ENCODE data around the gene HOXA7. TPM values are rescaled to one million over a fixed set of nuclear protein-coding genes. Genes with fewer than 3 reads are reported as not detected.

HOXA7 gene
- total RNA-seq, 1 donor from 2014 or later: 6.3 TPM

DNA sequence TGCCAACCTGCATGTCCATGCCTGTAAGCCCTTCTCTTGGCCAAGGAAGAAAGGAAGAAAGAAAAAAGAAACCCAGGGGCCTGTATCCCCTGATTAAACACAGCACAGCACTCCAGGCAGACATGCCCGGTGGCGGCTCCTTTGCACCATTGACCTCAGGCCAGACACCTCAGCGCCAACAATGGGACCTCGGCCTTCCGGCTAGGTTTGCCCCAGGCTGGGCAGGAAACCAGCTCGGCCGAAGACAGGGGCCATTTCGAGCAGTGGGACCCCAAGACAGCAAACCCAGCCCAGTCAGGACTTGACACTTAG lies 14.8 kb upstream of the HOXA7 start:
- no peak for DNase-seq (ENCODE audit: low spot score)

GRCh38 chr7:27170426-27171324 lies 14.2 kb upstream of the HOXA7 start:
- DNase-seq (ENCODE audit: low spot score): no peak

DNA sequence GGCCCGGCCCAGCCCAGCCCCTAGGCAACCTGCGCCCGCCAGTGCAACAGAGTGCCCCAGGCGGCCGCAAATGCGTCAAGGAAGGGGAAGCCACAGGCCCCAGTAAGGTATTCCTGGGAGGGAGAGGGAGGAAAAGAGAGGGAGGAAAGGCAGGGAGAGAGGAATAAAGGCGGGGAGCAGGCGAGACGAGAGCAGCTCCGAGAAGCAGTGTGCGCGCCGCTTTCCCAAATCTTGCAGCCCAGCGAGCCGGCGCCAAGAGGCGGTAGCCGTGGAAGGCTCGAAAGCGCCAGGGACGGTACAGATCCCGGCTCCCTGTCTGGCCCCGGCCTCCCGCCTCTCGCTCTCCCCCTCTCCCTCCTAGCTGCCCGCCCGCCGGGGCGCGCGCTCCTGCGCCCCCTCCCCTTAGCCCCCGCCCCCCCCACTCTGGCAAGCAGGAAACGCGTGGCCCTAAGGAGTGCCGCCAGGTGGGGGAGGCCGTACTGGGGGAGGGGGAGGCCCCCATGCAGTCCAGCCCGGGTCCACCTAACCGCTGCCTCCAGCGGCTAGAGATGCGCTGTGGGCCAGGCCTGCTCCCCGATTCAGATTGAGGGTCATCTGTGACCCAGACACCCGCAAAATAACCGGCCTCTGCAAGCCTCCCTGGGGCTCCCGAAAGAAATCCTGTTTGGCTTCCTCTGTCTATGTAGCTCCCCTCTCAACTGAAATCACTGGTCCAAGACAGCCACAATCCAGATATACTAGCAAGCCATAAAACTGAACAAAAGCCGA lies 13.4 kb upstream of the HOXA7 start:
- no peak for DNase-seq (ENCODE audit: low spot score)

DNA sequence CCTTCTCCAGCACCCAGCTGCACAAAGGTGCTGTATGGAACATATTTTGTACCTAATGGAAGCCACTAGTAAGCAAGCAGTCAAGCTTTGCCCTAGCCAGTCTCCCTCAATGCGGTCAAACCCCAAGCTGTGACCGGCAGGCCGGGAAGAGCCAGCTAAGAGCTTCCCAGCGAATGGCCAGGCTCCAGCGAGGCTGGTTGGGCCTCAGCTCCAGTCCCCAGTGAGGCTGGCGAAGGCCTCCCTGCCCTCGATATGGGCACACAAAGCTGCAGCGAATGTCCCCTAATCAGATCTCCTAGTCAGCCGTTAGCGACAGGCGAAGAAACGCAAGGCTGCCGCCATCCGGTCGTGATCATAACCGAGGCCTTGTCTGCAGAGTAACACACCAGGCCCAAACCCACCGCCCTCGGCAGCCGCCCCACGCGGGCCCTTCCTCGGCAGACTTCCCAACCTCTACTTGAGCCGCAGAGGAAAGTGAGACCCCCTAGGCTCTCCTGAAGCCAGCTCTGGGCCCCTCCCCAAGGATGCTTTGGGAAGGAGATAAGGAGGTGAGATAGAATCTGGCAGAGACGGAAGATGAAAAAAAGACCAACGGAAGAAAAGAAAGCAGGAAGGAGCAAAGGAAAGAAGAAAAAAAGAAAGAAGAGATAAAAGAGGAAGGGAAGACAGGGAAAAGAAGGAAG lies 11.9 kb upstream of the HOXA7 start:
- DNase-seq (ENCODE audit: low spot score): no peak

DNA sequence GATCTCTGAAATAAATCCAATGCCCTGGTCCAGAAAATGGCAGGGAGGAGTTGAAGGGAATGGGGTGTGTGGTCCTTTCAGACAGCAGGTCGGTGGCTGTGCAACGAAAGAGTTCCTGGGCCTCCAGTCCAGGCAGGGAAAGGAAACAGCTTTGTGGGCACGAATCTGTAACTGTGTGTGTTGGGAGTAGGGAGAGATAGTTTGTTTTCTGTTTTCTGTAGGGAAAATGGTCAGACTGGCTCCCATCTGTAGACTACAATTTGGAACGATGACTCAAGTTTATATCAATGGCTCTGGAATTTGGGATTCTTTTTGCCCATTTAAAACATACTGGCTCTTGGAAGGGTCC lies 11.4 kb upstream of the HOXA7 start:
- no peak for DNase-seq (ENCODE audit: low spot score)

DNA sequence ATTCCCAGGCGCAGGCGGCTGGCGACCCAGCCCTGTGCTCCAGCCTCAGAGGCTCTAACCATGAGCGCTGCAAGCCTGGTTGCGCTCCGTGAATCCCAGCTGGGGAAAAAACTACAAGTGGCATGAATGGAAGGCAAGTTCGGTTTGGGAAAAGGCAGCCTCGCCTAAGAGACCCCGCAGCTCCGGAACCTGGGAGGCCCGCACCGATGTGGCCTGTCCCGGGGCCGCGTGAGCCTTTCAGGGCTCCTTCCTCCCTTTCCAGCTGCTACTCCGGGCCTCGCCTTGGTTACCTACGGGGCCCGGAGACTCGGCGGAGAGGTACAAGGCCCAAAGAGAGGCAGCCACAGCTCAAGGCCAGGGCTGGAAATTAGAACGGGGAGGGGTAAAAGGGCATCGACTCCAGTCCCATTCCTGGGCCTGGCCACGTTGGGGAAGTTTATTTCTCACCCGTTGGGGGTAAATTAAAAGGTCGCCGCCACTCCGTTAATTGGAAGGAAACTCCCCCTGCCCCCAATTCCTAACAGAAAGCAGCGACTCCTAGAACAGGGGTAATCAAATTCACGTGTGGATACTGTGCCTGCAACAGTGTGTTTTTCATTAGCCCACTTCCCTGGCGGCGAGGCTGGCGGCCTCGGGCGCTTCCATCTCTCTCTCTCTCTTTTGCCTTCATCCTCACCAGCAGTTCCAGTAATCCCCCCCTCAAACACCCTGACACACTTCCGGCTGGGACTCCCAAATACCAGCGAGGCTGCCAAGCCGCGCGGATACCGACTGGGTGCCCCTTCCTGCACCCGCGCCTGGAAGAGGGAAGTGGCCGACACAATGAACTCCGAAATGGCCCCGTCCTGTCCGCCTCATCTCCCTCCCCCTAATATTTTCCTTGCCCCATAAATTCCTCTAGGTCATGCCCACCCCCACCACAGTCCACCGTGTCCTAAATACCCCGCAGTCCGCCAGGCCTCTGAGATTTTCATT lies 10.3 kb upstream of the HOXA7 start:
- no peak for DNase-seq (ENCODE audit: low spot score)

- no peak for DNase-seq (ENCODE audit: low spot score)
These were observed 9.6 kb upstream of the HOXA7 start for GRCh38 chr7:27165996-27166530.

- DNase-seq (ENCODE audit: low spot score): peak; percentile 87
These were observed 8.9 kb upstream of the HOXA7 start, which contains the start of gene HOXA9 for GRCh38 chr7:27165089-27165995. TSS of gene HOXA9 (minus strand) at chr7:27165537. CDS start at chr7:27165457, 80 bp downstream.

GRCh38 chr7:27164367-27165088 lies 8.1 kb upstream of the HOXA7 start:
- DNase-seq (ENCODE audit: low spot score): no peak

DNA sequence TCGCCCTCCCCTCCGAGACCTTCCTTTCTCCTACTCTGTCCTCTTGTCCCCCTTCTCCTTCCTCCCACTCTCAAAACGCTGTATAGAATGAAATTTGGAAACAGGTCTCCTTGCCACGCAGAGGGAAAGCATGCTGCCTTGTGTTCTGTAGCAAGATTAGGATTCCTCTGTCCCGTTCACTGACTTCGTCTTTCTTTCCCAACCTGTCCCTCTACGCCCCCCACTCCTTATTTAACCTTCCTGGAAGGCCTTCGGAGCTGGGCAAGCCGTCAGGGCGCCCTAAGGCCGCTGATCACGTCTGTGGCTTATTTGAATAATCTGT lies 7.5 kb upstream of the HOXA7 start:
- DNase-seq (ENCODE audit: low spot score): no peak

DNA sequence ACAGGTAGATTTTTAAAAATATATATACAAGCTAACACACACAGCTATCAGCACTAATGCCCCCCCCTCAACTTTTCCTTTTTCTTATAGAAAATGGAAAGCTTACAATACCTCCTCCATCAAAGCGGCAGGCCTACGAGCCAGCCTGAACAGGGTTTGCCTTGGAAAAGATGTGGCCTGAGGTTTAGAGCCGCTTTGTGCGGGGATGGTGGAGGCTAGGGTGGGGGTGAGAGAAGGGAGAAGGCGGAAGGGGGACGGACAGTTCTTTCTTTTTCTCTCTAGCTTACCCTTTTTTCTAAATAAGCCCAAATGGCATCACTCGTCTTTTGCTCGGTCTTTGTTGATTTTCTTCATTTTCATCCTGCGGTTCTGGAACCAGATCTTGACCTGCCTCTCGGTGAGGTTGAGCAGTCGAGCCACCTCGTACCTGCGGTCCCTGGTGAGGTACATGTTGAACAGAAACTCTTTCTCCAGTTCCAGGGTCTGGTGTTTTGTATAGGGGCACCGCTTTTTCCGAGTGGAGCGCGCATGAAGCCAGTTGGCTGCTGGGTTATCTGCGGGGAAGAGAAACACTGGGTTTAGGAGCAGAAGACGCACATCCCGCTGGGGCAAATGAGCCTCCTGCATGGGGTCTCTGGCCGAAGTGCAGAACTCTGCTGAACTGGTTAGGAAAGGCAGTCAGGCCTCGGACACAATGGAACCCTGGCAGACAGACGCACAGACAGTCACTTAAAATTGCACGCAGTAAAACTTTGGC lies 7.0 kb upstream of the HOXA7 start:
- no peak for DNase-seq (ENCODE audit: low spot score)

- DNase-seq (ENCODE audit: low spot score): no peak
These were observed 6.2 kb upstream of the HOXA7 start for GRCh38 chr7:27162561-27163287.

- peak; percentile 46 for DNase-seq (ENCODE audit: low spot score)
These were observed 5.5 kb upstream of the HOXA7 start for GRCh38 chr7:27161721-27162560.

GRCh38 chr7:27161214-27161720 lies 4.8 kb upstream of the HOXA7 start:
- DNase-seq (ENCODE audit: low spot score): no peak

- DNase-seq (ENCODE audit: low spot score): peak; percentile 90
These were observed 4.2 kb upstream of the HOXA7 start for GRCh38 chr7:27160546-27161213.

DNA sequence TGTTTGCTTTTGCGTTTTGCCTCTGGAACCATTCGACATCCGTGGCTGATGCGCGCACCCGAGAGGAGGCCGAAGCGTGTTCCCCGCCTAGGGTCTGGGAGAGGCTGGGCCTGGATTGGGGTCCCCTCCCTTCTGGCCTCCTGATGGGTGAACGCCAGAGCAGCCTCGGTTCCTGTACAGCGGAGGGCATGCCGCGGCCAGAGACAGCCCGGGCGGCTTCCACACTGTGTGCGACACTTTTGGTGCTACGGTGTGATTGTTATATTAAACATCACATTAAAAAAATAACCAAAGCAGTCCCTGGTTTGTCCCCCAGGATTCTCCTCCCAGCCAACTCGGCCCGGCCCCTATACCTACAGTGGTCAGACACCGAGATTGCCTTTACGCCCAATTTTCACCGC lies 3.7 kb upstream of the HOXA7 start:
- peak; percentile 44 for DNase-seq (ENCODE audit: low spot score)
